Gastrocnemius medialis (tissue), 4 donors: ENCODE data around the gene ATAD3A. TPM values are rescaled to one million over a fixed set of nuclear protein-coding genes. Genes with fewer than 3 reads are reported as not detected.
A peak's percentile ranks its signal among the peaks of the same experiment; 100 is the strongest.
"Not testable (repeated sequence)": the region's sequence is repeated elsewhere in the genome, so short reads cannot be mapped to it uniquely, and the experiment has no call there.

Source experiments
- ATAC-seq, 2 donors: fragments of 150-250 bp; one replicate each; pipeline ENCODE4 v1.9.1; 2016
- DNase-seq, 2 donors: peaks; one replicate each; pipeline ENCODE4 v3.0.0-alpha.2; 2019
- H3K27ac ChIP-seq, 4 donors: fragments of 200-600 bp; sonication (generic); 1 replicate in 1 of 4; 2 replicates in 3 of 4; pipeline ENCODE4 v1.5.1; 2016 to 2018; ENCODE audit warnings: mild to moderate bottlenecking in 2 of 4, moderate library complexity in 1 of 4
- H3K27me3 ChIP-seq, 3 donors: fragments of 200-600 bp; sonication (generic) in 2 of 3; 1 replicate in 1 of 3; 2 replicates in 2 of 3; pipeline versions ENCODE4 v1.5.1 to v1.6.0; 2016 to 2019; ENCODE audit warnings: mild to moderate bottlenecking in 1 of 3, moderate library complexity in 1 of 3
- H3K36me3 ChIP-seq, 2 donors: fragments of 200-600 bp; sonication (generic) in 1 of 2; one replicate each; pipeline ENCODE4 v1.5.1; 2017 to 2018
- H3K4me1 ChIP-seq, 2 donors: fragments of 200-600 bp; sonication (generic) in 1 of 2; one replicate each; pipeline ENCODE4 v1.5.1; 2016 to 2017; ENCODE audit warnings: mild to moderate bottlenecking in 2 of 2
- H3K4me3 ChIP-seq, 4 donors: fragments of 200-600 bp; sonication (generic) in 3 of 4; 1 replicate in 1 of 4; 2 replicates in 3 of 4; pipeline ENCODE4 v1.5.1; 2016 to 2019; ENCODE audit warnings: mild to moderate bottlenecking in 2 of 4
- H3K9me3 ChIP-seq, 3 donors: fragments of 200-600 bp; sonication (generic) in 2 of 3; 1 replicate in 1 of 3; 2 replicates in 2 of 3; pipeline ENCODE4 v1.5.1; 2016 to 2019
- POLR2A ChIP-seq, 2 donors: fragments of 450-650 bp; IDR thresholded peaks; one replicate each; pipeline ENCODE4 v1.6.1; 2017; ENCODE audit warnings: antibody characterized with exemption in 2 of 2, mild to moderate bottlenecking in 2 of 2, moderate library complexity in 2 of 2
- in situ Hi-C, 4 donors: fragments of 200-750 bp; cut with MboI; loops; one replicate each; pipeline versions ENCODE4 v1.15.0 to v1.8.0; 2017; ENCODE audit warnings: low sequenced_read_pairs in 4 of 4
- intact Hi-C: fragments of 100-400 bp; cut with DNase I; formaldehyde crosslinking; loops from one replicate; pipeline ENCODE4 v1.15.1; 2023; ENCODE audit warnings: low total_unique reads
- total RNA-seq, 4 donors: library from RNA; depleted of rRNA; stranded (reverse); fragments of >200 nt; gene quantifications; one replicate each; pipeline versions ENCODE4 v1.1.0 to v1.2.3, GENCODE V29; 2016
- TF ChIP-seq, protein P1 (sequence below), 5 experiments: fragments of 450-650 bp in 3 of 5; fragments of 200-600 bp in 2 of 5; sonication (generic) in 2 of 5; IDR thresholded peaks in 4 of 5; conservative IDR thresholded peaks in 1 of 5; 1 replicate in 4 of 5; 2 replicates in 1 of 5; pipeline ENCODE4 v1.5.1; 2016 to 2019; ENCODE audit warnings: antibody characterized with exemption in 5 of 5, mild to moderate bottlenecking in 3 of 5, moderate library complexity in 3 of 5

ATAD3A gene
- total RNA-seq, 4 donors from 2014 or later: 22.9 to 47.9 (median 35.6) TPM

DNA sequence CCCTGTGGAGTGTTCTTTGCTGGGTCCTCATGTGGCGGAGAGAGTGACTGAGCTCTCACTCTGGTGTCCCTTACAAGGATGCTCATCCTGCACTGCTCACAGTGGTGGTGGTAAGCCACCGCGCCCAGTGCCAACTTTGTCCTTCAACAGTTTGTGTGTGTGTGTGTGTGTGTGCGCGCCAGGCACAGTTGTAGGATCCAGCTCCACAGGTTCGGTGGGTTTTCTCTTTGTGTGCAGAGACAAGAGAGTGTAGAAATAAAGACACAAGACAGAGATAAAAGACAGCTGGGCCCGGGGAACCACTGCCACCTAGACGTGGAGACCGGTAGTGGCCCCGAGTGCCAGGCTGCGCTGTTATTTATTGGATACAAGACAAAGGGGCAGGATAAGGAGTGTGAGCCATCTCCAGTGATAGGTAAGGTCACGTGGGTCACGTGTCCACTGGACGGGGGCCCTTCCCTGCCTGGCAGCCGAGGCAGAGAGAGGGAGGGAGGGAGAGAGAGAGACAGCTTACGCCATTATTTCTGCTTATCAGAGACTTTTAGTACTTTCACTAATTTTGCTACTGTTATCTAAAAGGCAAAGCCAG lies 7.1 kb upstream of the ATAD3A start:
- Histone ChIP-seq H3K4me1 (peaks cover 6 to 21% of the 10 kb centered on the region in 2 donors), H3K27ac (peak overlapping the region; percentile 83 to 94 (median 86)), H3K4me3 (peak overlapping the region; percentile 33 to 43 (median 38))
- H3K9me3 ChIP-seq, H3K36me3 ChIP-seq, H3K27me3 ChIP-seq, in situ Hi-C loops: not testable (repeated sequence)
- intact Hi-C loops: loop anchor here (5.0 to 10.0 kb wide), 2 partner anchors 130 to 158 kb away; partner anchors contain the start of genes AURKAIP1 and DVL1
- DNase-seq: peak; percentile 47 to 88
- ATAC-seq: peak; percentile 37 to 46
- peak; percentile 66 to 71 for TF ChIP-seq POLR2A (IDR thresholded peaks at IDR 0.05)
- TF ChIP-seq, protein P1, sequence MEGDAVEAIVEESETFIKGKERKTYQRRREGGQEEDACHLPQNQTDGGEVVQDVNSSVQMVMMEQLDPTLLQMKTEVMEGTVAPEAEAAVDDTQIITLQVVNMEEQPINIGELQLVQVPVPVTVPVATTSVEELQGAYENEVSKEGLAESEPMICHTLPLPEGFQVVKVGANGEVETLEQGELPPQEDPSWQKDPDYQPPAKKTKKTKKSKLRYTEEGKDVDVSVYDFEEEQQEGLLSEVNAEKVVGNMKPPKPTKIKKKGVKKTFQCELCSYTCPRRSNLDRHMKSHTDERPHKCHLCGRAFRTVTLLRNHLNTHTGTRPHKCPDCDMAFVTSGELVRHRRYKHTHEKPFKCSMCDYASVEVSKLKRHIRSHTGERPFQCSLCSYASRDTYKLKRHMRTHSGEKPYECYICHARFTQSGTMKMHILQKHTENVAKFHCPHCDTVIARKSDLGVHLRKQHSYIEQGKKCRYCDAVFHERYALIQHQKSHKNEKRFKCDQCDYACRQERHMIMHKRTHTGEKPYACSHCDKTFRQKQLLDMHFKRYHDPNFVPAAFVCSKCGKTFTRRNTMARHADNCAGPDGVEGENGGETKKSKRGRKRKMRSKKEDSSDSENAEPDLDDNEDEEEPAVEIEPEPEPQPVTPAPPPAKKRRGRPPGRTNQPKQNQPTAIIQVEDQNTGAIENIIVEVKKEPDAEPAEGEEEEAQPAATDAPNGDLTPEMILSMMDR (IDR thresholded peaks at IDR 0.05 in 4 of 5, conservative IDR thresholded peaks at IDR 0.05 in 1 of 5): peak; percentile 61 to 87 (median 79)

- TF ChIP-seq, protein P1 (IDR thresholded peaks at IDR 0.05 in 4 of 5, conservative IDR thresholded peaks at IDR 0.05 in 1 of 5): peak in 3 of 5 experiments; percentile 28 to 53 (median 40)
- TF ChIP-seq POLR2A (IDR thresholded peaks at IDR 0.05): peak in 1 of 2 donors; percentile 15
- intact Hi-C loops: loop anchor here (5.0 to 10.0 kb wide), 2 partner anchors 131 to 158 kb away; partner anchors contain the start of genes AURKAIP1 and DVL1
- ATAC-seq: peak; percentile 64 to 67
- Histone ChIP-seq H3K27ac (peak overlapping the region; percentile 83 to 94 (median 86)), H3K4me1 (peaks cover 6 to 21% of the 10 kb centered on the region in 2 donors), H3K4me3 (peak overlapping the region; percentile 33 to 43 (median 38))
- peak; percentile 16 to 76 for DNase-seq
- H3K27me3 ChIP-seq, H3K9me3 ChIP-seq, H3K36me3 ChIP-seq, in situ Hi-C loops: not testable (repeated sequence)
Measured at GRCh38 chr1:1505366-1505798, 6.6 kb upstream of the ATAD3A start.

- peak in 1 of 2 donors; percentile 31 for DNase-seq
- H3K4me1 ChIP-seq: peaks cover 9 to 24% of the 10 kb centered on the region in 2 donors
- H3K36me3 ChIP-seq, H3K9me3 ChIP-seq, H3K27me3 ChIP-seq, in situ Hi-C loops, ATAC-seq: not testable (repeated sequence)
- peak overlapping the region in 2 of 4 donors; percentile 33 to 43 for H3K4me3 ChIP-seq
- peak overlapping the region; percentile 83 to 94 (median 86) for H3K27ac ChIP-seq
- intact Hi-C loops: loop anchor here (5.0 to 10.0 kb wide), 2 partner anchors 131 to 158 kb away; partner anchors contain the start of genes AURKAIP1 and DVL1
Measured at GRCh38 chr1:1505801-1506200, 6.2 kb upstream of the ATAD3A start.

DNA sequence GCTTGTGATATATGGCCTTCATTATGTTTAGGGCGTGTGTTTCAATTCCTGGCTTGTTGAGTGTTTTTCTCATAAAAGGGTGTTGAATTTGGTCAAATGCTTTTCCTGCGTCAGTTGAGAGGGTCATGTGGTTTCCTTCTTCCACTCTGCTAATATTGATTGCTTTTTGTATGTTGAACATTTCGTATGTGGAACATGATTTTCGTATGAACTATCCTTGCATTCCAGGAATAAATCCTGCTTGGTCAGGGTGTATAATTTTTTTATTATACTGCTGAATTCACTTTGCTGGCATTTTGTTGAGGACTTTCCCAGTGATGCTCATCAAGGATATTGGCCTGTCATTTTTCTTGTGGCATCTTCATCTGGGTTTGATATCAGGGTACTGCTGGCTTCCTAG lies 4.7 kb upstream of the ATAD3A start:
- Histone ChIP-seq H3K4me1 (peaks cover 12 to 27% of the 10 kb centered on the region in 2 donors), H3K36me3 (no peaks in the 10 kb centered on the region), H3K27ac (no peak overlapping the region), H3K4me3 (no peak overlapping the region), H3K27me3 (no peaks in the 10 kb centered on the region), H3K9me3 (no peaks in the 10 kb centered on the region)
- TF ChIP-seq POLR2A (IDR thresholded peaks at IDR 0.05): no peak
- TF ChIP-seq, protein P1 (IDR thresholded peaks at IDR 0.05 in 4 of 5, conservative IDR thresholded peaks at IDR 0.05 in 1 of 5): no peak
- DNase-seq: no peak
- in situ Hi-C loops (no loop called here), intact Hi-C loops (loop anchor here (5.0 to 10.0 kb wide), 2 partner anchors 133 to 160 kb away; partner anchors contain the start of genes AURKAIP1 and DVL1)
- ATAC-seq: no peak

GRCh38 chr1:1508775-1509464 lies 3.0 kb upstream of the ATAD3A start:
- H3K27me3 ChIP-seq, in situ Hi-C loops, H3K36me3 ChIP-seq, H3K9me3 ChIP-seq: not testable (repeated sequence)
- peak; percentile 31 to 45 for ATAC-seq
- peak overlapping the region in 3 of 4 donors; percentile 7 to 24 (median 16) for H3K4me3 ChIP-seq
- peaks cover 12 to 27% of the 10 kb centered on the region in 2 donors for H3K4me1 ChIP-seq
- DNase-seq: peak in 1 of 2 donors; percentile 64
- peak in 1 of 2 donors; percentile 13 for TF ChIP-seq POLR2A (IDR thresholded peaks at IDR 0.05)
- intact Hi-C loops: loop anchor here (5.0 to 10.0 kb wide), 2 partner anchors 134 to 162 kb away; partner anchors contain the start of genes AURKAIP1 and DVL1
- peak overlapping the region; percentile 69 to 82 (median 72) for H3K27ac ChIP-seq

GRCh38 chr1:1509465-1509850 lies 2.5 kb upstream of the ATAD3A start:
- intact Hi-C loops: loop anchor here (5.0 to 10.0 kb wide), 2 partner anchors 135 to 162 kb away; partner anchors contain the start of genes AURKAIP1 and DVL1
- not testable (repeated sequence) for ATAC-seq
- peak overlapping the region in 2 of 4 donors; percentile 74 to 82 for H3K27ac ChIP-seq

More at GRCh38 chr1:1509465-1509850, 2.5 kb upstream of the ATAD3A start:
- H3K4me3 ChIP-seq, in situ Hi-C loops, DNase-seq, H3K27me3 ChIP-seq, H3K9me3 ChIP-seq, H3K36me3 ChIP-seq: not testable (repeated sequence)
- peaks cover 12 to 27% of the 10 kb centered on the region in 2 donors for H3K4me1 ChIP-seq
